Measurements from ENCODE around the gene GNAT3. TPM values are rescaled to one million over a fixed set of nuclear protein-coding genes. Genes with fewer than 3 reads are reported as not detected.

GNAT3 gene
- total RNA-seq, 1 donor from 2014 or later: not detected

- Mint-ChIP-seq H3K36me3 (ENCODE audit: unreplicated experiment) (no peaks in the 10 kb centered on the region), H3K27ac (ENCODE audit: unreplicated experiment) (no peak overlapping the region), H3K27me3 (ENCODE audit: unreplicated experiment) (no peaks in the 10 kb centered on the region), H3K4me1 (ENCODE audit: unreplicated experiment) (no peaks in the 10 kb centered on the region), H3K9me3 (ENCODE audit: unreplicated experiment) (no peaks in the 10 kb centered on the region), H3K4me3 (ENCODE audit: unreplicated experiment) (no peak overlapping the region)
- no peak for TF ChIP-seq CTCF (IDR thresholded peaks at IDR 0.05)
- no peak for DNase-seq (ENCODE audit: extremely low spot score, unreplicated experiment)
Observed at GRCh38 chr7:80460857-80461256, 51.0 kb downstream of the GNAT3 start.

GRCh38 chr7:80459776-80460510 is 51.9 kb downstream of the GNAT3 start:
- no peaks in the 10 kb centered on the region for H3K4me1 Mint-ChIP-seq (ENCODE audit: unreplicated experiment)
- no peaks in the 10 kb centered on the region for H3K9me3 Mint-ChIP-seq (ENCODE audit: unreplicated experiment)
- H3K36me3 Mint-ChIP-seq (ENCODE audit: unreplicated experiment): no peaks in the 10 kb centered on the region
- no peak for TF ChIP-seq CTCF (IDR thresholded peaks at IDR 0.05)
- H3K27me3 Mint-ChIP-seq (ENCODE audit: unreplicated experiment): no peaks in the 10 kb centered on the region
- no peak for DNase-seq (ENCODE audit: extremely low spot score, unreplicated experiment)
- H3K4me3 Mint-ChIP-seq (ENCODE audit: unreplicated experiment): no peak overlapping the region
- no peak overlapping the region for H3K27ac Mint-ChIP-seq (ENCODE audit: unreplicated experiment)

GRCh38 chr7:80458822-80459725 is 52.8 kb downstream of the GNAT3 start:
- Mint-ChIP-seq H3K9me3 (ENCODE audit: unreplicated experiment) (no peaks in the 10 kb centered on the region), H3K4me1 (ENCODE audit: unreplicated experiment) (no peaks in the 10 kb centered on the region), H3K27ac (ENCODE audit: unreplicated experiment) (no peak overlapping the region), H3K4me3 (ENCODE audit: unreplicated experiment) (no peak overlapping the region), H3K27me3 (ENCODE audit: unreplicated experiment) (no peaks in the 10 kb centered on the region), H3K36me3 (ENCODE audit: unreplicated experiment) (no peaks in the 10 kb centered on the region)
- DNase-seq (ENCODE audit: extremely low spot score, unreplicated experiment): no peak
- TF ChIP-seq CTCF (IDR thresholded peaks at IDR 0.05): no peak

- Mint-ChIP-seq H3K9me3 (ENCODE audit: unreplicated experiment) (no peaks in the 10 kb centered on the region), H3K4me1 (ENCODE audit: unreplicated experiment) (peaks cover 6% of the 10 kb centered on the region), H3K4me3 (ENCODE audit: unreplicated experiment) (no peak overlapping the region), H3K36me3 (ENCODE audit: unreplicated experiment) (no peaks in the 10 kb centered on the region), H3K27ac (ENCODE audit: unreplicated experiment) (no peak overlapping the region), H3K27me3 (ENCODE audit: unreplicated experiment) (no peaks in the 10 kb centered on the region)
- TF ChIP-seq CTCF (IDR thresholded peaks at IDR 0.05): peak; percentile 75
- no peak for DNase-seq (ENCODE audit: extremely low spot score, unreplicated experiment)
Observed at GRCh38 chr7:80453699-80454340, 58.0 kb downstream of the GNAT3 start.

Data from osteocyte (in vitro differentiated cells).